ENCODE results near the gene ZNF346. TPM values are rescaled to one million over a fixed set of nuclear protein-coding genes. Genes with fewer than 3 reads are reported as not detected.
A peak's percentile ranks its signal among the peaks of the same experiment; 100 is the strongest.

Gene ZNF346
- total and polyA plus RNA-seq, 4 donors: 6.6 to 31.5 (median 9.6) TPM

DNA sequence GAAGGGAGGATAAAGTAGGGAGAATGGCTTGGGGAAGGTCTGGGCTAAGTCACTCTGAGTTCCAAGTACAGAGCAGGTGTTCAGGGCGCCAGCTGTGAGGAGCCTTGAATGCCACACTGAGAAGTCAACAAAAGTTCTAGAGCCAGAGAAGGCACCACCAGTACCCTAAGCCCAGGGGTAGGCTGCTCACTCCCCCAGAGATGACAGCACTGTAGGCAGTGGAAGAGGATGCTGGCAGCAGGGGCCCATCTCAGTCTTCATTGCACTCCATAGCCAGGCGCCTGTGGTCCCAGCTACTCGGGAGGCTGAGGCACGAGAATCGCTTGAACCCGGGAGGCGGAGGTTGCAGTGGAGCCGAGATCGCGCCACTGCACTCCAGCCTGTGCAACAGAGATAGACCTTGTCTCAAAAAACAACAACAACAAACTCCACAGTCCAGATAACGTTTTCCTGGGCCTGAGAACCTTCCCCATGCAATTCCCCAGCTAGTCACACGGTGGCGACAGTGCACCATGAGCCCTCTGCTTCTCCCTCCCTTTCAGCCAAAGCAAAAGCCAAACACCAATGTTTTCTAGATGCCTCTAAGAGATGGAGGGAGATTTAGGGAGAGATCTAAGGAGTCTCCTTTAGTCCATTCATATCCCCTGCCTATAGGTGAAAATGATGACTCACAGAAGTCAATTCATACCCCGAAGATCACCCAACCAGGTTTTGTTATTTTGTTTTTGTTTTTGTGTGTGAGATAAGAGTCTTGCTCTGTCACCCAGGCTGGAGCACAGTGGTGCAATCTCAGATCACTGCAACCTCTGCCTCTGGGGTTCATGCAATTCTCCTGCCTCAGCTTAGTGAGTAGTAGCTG is 91.3 kb downstream of the ZNF346 start:
- ATAC-seq (ENCODE audit: insufficient read depth, low FRiP score) (peak; percentile 71), DNase-seq (peak; percentile 86 to 87 (median 87))
- peaks cover 0 to 30% (median 12%) of the 10 kb centered on the region in 5 donors for H3K4me1 ChIP-seq (ENCODE audit: control insufficient read depth in 5 of 5, insufficient read depth in 5 of 5, low read length in 5 of 5)
- 18 to 19% methylated on average over 14 of the region's 14 CpGs for WGBS, 2 donors
- H3K36me3 ChIP-seq (ENCODE audit: control insufficient read depth in 4 of 4, insufficient read depth in 4 of 4, low read length in 4 of 4): no peaks in the 10 kb centered on the region
- no peaks in the 10 kb centered on the region for H3K27me3 ChIP-seq (ENCODE audit: control insufficient read depth in 3 of 3, insufficient read depth in 3 of 3, low read length in 2 of 3)
- peak overlapping the region in 1 of 2 donors; percentile 66 for H3K27ac ChIP-seq (ENCODE audit: low read depth in 1 of 2, low read length in 1 of 2)
- no peak overlapping the region for H3K9ac ChIP-seq (ENCODE audit: insufficient read depth in 1 of 2, low read length in 2 of 2)
- TF ChIP-seq, protein P1, sequence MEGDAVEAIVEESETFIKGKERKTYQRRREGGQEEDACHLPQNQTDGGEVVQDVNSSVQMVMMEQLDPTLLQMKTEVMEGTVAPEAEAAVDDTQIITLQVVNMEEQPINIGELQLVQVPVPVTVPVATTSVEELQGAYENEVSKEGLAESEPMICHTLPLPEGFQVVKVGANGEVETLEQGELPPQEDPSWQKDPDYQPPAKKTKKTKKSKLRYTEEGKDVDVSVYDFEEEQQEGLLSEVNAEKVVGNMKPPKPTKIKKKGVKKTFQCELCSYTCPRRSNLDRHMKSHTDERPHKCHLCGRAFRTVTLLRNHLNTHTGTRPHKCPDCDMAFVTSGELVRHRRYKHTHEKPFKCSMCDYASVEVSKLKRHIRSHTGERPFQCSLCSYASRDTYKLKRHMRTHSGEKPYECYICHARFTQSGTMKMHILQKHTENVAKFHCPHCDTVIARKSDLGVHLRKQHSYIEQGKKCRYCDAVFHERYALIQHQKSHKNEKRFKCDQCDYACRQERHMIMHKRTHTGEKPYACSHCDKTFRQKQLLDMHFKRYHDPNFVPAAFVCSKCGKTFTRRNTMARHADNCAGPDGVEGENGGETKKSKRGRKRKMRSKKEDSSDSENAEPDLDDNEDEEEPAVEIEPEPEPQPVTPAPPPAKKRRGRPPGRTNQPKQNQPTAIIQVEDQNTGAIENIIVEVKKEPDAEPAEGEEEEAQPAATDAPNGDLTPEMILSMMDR (IDR thresholded peaks at IDR 0.05; ENCODE audit: control extremely low read depth, extremely low read depth): peak; percentile 99
- H3K9me3 ChIP-seq (ENCODE audit: control insufficient read depth in 4 of 4, insufficient read depth in 3 of 4, low read length in 3 of 4): no peaks in the 10 kb centered on the region
- no peak overlapping the region for H3K4me3 ChIP-seq

DNA sequence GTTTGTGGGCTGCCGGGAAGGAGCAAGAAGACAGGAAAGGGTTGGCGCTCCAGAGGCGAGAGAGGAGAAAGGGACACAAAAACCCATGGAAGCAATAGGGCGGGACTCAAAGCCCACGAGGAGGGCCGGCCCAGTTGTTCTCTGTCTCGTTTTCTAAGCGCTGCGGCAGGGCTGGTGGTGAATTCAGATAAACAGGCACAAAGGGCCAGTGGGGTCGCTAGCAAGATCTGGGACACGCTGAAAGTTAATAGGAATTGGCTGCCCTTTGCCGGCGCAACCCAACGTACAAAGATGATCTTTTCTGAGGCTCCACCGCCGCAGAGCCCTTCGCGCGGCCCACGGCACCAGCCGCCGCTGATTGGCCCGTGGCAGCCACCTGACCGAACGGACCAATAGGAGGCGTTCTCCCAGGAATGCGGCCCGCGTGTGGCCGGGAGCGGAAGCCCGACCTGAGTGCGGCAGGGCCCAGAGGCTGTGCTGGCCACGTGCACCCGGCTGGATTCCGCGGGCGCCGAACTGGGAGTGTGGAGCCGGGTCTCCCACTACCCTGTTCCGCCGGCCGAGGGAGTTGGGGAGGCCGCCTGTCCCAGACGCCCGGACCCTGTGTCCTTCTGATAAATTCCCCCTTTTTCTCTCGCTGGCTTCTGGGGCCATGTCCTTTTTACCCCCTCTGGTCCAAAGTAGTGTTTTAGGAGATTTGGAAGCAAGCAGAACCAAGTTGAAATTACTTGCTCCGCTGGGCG is 94.3 kb downstream of the ZNF346 start:
- Histone ChIP-seq H3K36me3 (ENCODE audit: control insufficient read depth in 4 of 4, insufficient read depth in 4 of 4, low read length in 4 of 4) (no peaks in the 10 kb centered on the region), H3K27ac (ENCODE audit: low read depth in 1 of 2, low read length in 1 of 2) (peak overlapping the region in 1 of 2 donors; percentile 37), H3K9me3 (ENCODE audit: control insufficient read depth in 4 of 4, insufficient read depth in 3 of 4, low read length in 3 of 4) (no peaks in the 10 kb centered on the region), H3K4me3 (no peak overlapping the region), H3K4me1 (ENCODE audit: control insufficient read depth in 5 of 5, insufficient read depth in 5 of 5, low read length in 5 of 5) (peaks cover 0 to 11% (median 3%) of the 10 kb centered on the region in 5 donors), H3K9ac (ENCODE audit: insufficient read depth in 1 of 2, low read length in 2 of 2) (no peak overlapping the region), H3K27me3 (ENCODE audit: control insufficient read depth in 3 of 3, insufficient read depth in 3 of 3, low read length in 2 of 3) (no peaks in the 10 kb centered on the region)
- 26 to 29% methylated on average over 49 of the region's 49 CpGs for WGBS, 2 donors
- ATAC-seq (ENCODE audit: insufficient read depth, low FRiP score): peak; percentile 95
- TF ChIP-seq, protein P1 (IDR thresholded peaks at IDR 0.05; ENCODE audit: control extremely low read depth, extremely low read depth): no peak
- DNase-seq: peak; percentile 92 to 93 (median 92)

DNA sequence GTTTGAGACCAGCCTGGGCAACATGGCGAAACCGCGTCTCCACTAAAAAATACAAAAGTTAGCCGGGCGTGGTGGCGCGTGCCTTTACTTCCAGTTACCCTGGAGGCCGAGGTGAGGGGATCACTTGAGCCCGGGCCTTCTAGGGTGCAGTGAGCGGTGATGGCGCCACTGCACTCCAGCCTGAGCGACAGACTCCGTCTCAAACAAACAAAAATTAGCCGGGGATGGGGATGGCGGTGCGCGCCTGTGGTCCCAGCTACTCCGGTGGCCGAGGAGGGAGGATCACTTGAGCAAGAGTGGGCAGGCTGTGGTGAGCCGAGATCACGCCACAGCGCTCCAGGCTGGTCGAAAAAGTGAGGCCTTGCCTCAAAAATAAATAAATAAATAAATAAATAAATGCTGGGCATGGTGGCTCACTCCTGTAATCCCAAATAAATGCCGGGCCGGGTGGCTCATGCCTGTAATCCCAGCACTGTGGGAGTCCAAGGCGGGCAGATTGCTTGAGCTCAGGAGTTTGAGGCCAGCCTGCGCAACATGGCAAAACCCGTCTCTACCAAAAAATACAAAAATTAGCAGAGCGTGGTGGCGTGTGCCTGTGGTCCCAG is 95.0 kb downstream of the ZNF346 start:
- Histone ChIP-seq H3K9me3 (ENCODE audit: control insufficient read depth in 4 of 4, insufficient read depth in 3 of 4, low read length in 3 of 4) (no peaks in the 10 kb centered on the region), H3K36me3 (ENCODE audit: control insufficient read depth in 4 of 4, insufficient read depth in 4 of 4, low read length in 4 of 4) (no peaks in the 10 kb centered on the region), H3K9ac (ENCODE audit: insufficient read depth in 1 of 2, low read length in 2 of 2) (no peak overlapping the region), H3K4me1 (ENCODE audit: control insufficient read depth in 5 of 5, insufficient read depth in 5 of 5, low read length in 5 of 5) (peaks cover 0 to 11% (median 3%) of the 10 kb centered on the region in 5 donors), H3K27me3 (ENCODE audit: control insufficient read depth in 3 of 3, insufficient read depth in 3 of 3, low read length in 2 of 3) (no peaks in the 10 kb centered on the region), H3K27ac (ENCODE audit: low read depth in 1 of 2, low read length in 1 of 2) (no peak overlapping the region), H3K4me3 (no peak overlapping the region)
- WGBS, 2 donors: 97 to 98% methylated on average over 30 of the region's 30 CpGs
- TF ChIP-seq, protein P1 (IDR thresholded peaks at IDR 0.05; ENCODE audit: control extremely low read depth, extremely low read depth): no peak
- DNase-seq (no peak), ATAC-seq (ENCODE audit: insufficient read depth, low FRiP score) (no peak)

All from lung (tissue), 12 donors.